ENCODE measurements around the gene TNFSF10.

DNA sequence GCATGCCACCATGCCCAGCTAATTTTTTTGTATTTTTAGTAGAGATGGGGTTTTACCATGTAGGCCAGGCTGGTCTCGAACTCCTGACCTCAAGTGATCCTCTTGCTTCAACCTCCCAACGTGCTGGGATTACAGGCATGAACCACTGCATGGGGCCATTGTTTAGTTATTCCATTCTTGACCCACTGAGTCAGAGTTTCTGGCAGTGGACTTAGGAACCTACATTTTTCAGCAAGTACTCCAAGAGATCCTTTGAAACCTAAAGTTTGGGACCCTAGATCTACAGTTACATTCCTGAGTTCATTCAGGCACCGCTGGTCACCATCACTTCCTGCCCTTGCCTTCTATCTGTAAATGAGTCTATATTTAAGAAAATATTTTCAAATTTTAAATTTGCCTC is 1.4 kb upstream of the TNFSF10 start:
- no peak for TF ChIP-seq EZH2 (IDR thresholded peaks at IDR 0.05; ENCODE audit: borderline replicate concordance, low read depth, low read length, severe bottlenecking)
- TF ChIP-seq, protein P1, sequence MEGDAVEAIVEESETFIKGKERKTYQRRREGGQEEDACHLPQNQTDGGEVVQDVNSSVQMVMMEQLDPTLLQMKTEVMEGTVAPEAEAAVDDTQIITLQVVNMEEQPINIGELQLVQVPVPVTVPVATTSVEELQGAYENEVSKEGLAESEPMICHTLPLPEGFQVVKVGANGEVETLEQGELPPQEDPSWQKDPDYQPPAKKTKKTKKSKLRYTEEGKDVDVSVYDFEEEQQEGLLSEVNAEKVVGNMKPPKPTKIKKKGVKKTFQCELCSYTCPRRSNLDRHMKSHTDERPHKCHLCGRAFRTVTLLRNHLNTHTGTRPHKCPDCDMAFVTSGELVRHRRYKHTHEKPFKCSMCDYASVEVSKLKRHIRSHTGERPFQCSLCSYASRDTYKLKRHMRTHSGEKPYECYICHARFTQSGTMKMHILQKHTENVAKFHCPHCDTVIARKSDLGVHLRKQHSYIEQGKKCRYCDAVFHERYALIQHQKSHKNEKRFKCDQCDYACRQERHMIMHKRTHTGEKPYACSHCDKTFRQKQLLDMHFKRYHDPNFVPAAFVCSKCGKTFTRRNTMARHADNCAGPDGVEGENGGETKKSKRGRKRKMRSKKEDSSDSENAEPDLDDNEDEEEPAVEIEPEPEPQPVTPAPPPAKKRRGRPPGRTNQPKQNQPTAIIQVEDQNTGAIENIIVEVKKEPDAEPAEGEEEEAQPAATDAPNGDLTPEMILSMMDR (IDR thresholded peaks at IDR 0.05; ENCODE audit: borderline replicate concordance, extremely low read depth, low read length, poor library complexity, severe bottlenecking) = no peak

Measured in DND-41 (cell line).